ENCODE measurements around the gene ORM2. TPM values are rescaled to one million over a fixed set of nuclear protein-coding genes. Genes with fewer than 3 reads are reported as not detected.
A peak's percentile ranks its signal among the peaks of the same experiment; 100 is the strongest.

ORM2 gene
- total RNA-seq, 1 experiment from 2014 or later: 46.0 TPM

DNA sequence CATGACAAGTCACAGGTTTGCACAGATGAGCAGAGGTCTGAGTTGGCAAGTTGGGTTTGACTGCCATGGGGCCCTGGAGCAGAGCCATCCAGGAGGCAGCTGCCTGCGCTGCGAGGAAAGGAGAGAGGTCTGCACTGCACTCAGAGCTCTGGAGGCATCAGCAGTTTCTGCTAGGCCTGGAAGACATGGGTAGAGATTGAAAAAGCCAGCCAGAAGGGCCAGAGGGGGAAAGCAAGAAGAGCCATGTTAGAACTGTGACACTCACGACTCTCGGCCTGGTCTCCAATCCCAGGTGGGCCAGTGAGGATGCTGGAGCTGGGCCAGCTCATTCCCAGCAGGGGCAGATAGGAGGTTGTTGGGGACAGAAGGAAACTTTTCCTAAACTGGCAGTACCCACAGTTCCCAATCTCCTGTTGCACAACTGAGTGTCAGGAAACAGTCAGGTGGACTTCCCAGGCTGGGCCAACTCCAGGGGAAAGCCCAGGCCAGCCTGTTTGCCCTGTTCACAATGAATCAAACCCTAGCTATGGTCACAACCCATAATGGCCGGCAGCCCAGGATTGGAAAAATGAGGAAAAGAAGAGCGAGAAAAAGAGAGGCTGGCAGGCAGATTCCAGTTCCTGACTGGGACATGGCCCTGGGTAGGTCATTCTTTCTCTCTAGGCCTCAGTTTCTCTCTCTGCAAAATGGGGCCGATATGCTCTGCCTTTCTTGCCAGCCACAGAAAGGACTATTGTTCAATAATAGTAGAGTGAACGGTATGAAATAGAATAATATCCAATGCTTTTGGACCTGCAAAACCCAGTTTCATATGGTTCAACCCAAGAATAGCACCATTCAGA lies 14.6 kb upstream of the ORM2 start:
- intact Hi-C loops (cut with micrococcal nuclease; ENCODE audit: unreplicated experiment): no loop called here
- Mint-ChIP-seq H3K36me3 (ENCODE audit: insufficient read depth, unreplicated experiment) (peaks cover 21% of the 10 kb centered on the region), H3K4me3 (ENCODE audit: unreplicated experiment) (no peak overlapping the region), H3K27ac (ENCODE audit: unreplicated experiment) (peak overlapping the region; percentile 15), H3K27me3 (ENCODE audit: insufficient read depth, unreplicated experiment) (no peaks in the 10 kb centered on the region), H3K9me3 (ENCODE audit: unreplicated experiment) (no peaks in the 10 kb centered on the region), H3K4me1 (ENCODE audit: low read depth, unreplicated experiment) (peaks cover 8% of the 10 kb centered on the region)
- Histone ChIP-seq H3K4me1 (no peaks in the 10 kb centered on the region; the same call in 1 of the 2 replicates), H3K27me3 (replicated peaks; ENCODE audit: control insufficient read depth, insufficient read depth, low read length) (no peaks in the 10 kb centered on the region), H3K9me3 (no peaks in the 10 kb centered on the region), H3K4me3 (ENCODE audit: low read depth, low read length) (no peak overlapping the region), H3K36me3 (ENCODE audit: control insufficient read depth, insufficient read depth, low read length) (peaks cover 1% of the 10 kb centered on the region; the same call in 1 of the 2 replicates)
- TF ChIP-seq, protein P1, sequence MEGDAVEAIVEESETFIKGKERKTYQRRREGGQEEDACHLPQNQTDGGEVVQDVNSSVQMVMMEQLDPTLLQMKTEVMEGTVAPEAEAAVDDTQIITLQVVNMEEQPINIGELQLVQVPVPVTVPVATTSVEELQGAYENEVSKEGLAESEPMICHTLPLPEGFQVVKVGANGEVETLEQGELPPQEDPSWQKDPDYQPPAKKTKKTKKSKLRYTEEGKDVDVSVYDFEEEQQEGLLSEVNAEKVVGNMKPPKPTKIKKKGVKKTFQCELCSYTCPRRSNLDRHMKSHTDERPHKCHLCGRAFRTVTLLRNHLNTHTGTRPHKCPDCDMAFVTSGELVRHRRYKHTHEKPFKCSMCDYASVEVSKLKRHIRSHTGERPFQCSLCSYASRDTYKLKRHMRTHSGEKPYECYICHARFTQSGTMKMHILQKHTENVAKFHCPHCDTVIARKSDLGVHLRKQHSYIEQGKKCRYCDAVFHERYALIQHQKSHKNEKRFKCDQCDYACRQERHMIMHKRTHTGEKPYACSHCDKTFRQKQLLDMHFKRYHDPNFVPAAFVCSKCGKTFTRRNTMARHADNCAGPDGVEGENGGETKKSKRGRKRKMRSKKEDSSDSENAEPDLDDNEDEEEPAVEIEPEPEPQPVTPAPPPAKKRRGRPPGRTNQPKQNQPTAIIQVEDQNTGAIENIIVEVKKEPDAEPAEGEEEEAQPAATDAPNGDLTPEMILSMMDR (IDR thresholded peaks at IDR 0.05; ENCODE audit: insufficient read depth in 1 of 2, low read depth in 1 of 2, low read length in 1 of 2, severe bottlenecking in 1 of 2, unreplicated experiment in 1 of 2): no peak
- DNase-seq: peak in 1 of 2 experiments; percentile 22
- ChIA-PET CTCF (interaction anchor here (0.8 kb wide), 1 partner anchor 233 kb away, joined by 4 read pairs; no protein-coding TSS in a partner anchor), POLR2A (no interaction called here)
- BruUV-seq (replicated peaks): no TSS peak

DNA sequence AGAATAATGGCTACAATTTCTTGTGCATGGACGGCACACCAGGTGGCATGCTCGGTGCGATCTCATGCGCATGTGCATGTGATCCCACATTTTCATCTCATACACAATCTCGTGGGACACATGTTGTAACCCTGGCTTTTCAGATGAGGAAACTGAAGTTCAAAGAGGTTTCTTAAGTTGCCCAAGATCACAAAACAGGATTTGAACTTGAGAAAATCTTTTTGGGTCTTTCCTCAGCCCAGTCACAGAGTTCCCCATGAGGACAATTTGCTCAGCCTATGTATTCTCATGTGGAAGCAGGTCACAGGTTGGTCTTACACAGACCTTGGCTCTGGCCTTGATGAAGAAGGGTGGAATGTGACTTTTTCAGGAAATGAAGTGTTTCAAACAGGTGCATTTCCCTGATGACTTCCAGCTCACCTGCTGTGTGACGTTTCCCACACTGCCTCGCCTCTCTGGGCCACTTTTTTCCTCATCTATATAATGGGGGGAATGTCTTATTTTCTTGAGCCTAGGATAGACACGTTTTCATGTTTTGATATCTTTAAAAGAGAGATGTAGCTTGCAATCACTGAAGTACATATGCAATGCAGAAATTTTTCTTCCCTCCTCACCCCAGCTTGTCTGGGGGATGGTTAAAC lies 13.8 kb upstream of the ORM2 start:
- H3K27ac Mint-ChIP-seq (ENCODE audit: unreplicated experiment): no peak overlapping the region
- POLR2A ChIA-PET: no interaction called here
- CTCF ChIA-PET: no interaction called here

More for the DNA sequence above, 13.8 kb upstream of the ORM2 start:
- Mint-ChIP-seq H3K9me3 (ENCODE audit: unreplicated experiment) (no peaks in the 10 kb centered on the region), H3K36me3 (ENCODE audit: insufficient read depth, unreplicated experiment) (peaks cover 13% of the 10 kb centered on the region), H3K27me3 (ENCODE audit: insufficient read depth, unreplicated experiment) (no peaks in the 10 kb centered on the region), H3K4me3 (ENCODE audit: unreplicated experiment) (no peak overlapping the region), H3K4me1 (ENCODE audit: low read depth, unreplicated experiment) (peaks cover 8% of the 10 kb centered on the region)
- intact Hi-C loops (cut with micrococcal nuclease; ENCODE audit: unreplicated experiment): no loop called here
- H3K4me1 ChIP-seq: no peaks in the 10 kb centered on the region; the same call in 1 of the 2 replicates
- H3K9me3 ChIP-seq: no peaks in the 10 kb centered on the region
- no peak overlapping the region for H3K4me3 ChIP-seq (ENCODE audit: low read depth, low read length)
- peak in 1 of 2 experiments; percentile 14 for DNase-seq
- BruUV-seq (replicated peaks): no TSS peak
- no peaks in the 10 kb centered on the region for H3K36me3 ChIP-seq (ENCODE audit: control insufficient read depth, insufficient read depth, low read length)
- TF ChIP-seq, protein P1 (IDR thresholded peaks at IDR 0.05; ENCODE audit: insufficient read depth in 1 of 2, low read depth in 1 of 2, low read length in 1 of 2, severe bottlenecking in 1 of 2, unreplicated experiment in 1 of 2): no peak
- no peaks in the 10 kb centered on the region for H3K27me3 ChIP-seq (replicated peaks; ENCODE audit: control insufficient read depth, insufficient read depth, low read length)

All from Caco-2 (cell line).